Liver (tissue), 3 donors: Measurements from ENCODE around the gene KAZN.

Experiments
- EGR1 ChIP-seq, 2 donors: IDR thresholded peaks; 2 replicates each; pipeline ENCODE4 v1.6.1; 2016 to 2018; ENCODE audit warnings: antibody characterized with exemption in 2 of 2, low read depth in 2 of 2
- FOXA2 ChIP-seq: IDR thresholded peaks from 2 replicates; pipeline ENCODE4 v1.6.1; 2016; ENCODE audit warnings: antibody characterized with exemption
- GABPA ChIP-seq, 2 donors: IDR thresholded peaks in 1 of 2; conservative IDR thresholded peaks in 1 of 2; 2 replicates each; pipeline ENCODE4 v1.6.1; 2016; ENCODE audit warnings: antibody characterized with exemption in 2 of 2, mild to moderate bottlenecking in 1 of 2, moderate library complexity in 1 of 2
- JUND ChIP-seq, 2 donors: IDR thresholded peaks; 2 replicates each; pipeline ENCODE4 v1.6.1; 2016; ENCODE audit warnings: antibody characterized with exemption in 2 of 2
- MAX ChIP-seq: IDR thresholded peaks from 2 replicates; pipeline ENCODE4 v1.6.1; 2016; ENCODE audit warnings: antibody characterized with exemption
- RAD21 ChIP-seq, 2 donors: IDR thresholded peaks; 2 replicates each; pipeline ENCODE4 v1.6.1; 2016; ENCODE audit warnings: antibody characterized with exemption in 2 of 2, mild to moderate bottlenecking in 2 of 2
- REST ChIP-seq: IDR thresholded peaks from 2 replicates; pipeline ENCODE4 v1.6.1; 2016; ENCODE audit warnings: antibody characterized with exemption, mild to moderate bottlenecking
- SP1 ChIP-seq: IDR thresholded peaks from 2 replicates; pipeline ENCODE4 v1.6.1; 2018; ENCODE audit warnings: antibody characterized with exemption, mild to moderate bottlenecking
- TAF1 ChIP-seq: conservative IDR thresholded peaks from 2 replicates; pipeline ENCODE4 v1.6.1; 2016; ENCODE audit warnings: antibody characterized with exemption, mild to moderate bottlenecking
- YY1 ChIP-seq: IDR thresholded peaks from 2 replicates; pipeline ENCODE4 v1.6.1; 2016; ENCODE audit warnings: antibody characterized with exemption, mild to moderate bottlenecking
- TF ChIP-seq, protein P1 (sequence below): fragments of 150-350 bp; IDR thresholded peaks from 2 replicates; pipeline ENCODE4 v1.5.1; 2017; ENCODE audit warnings: improper control_type of control experiment, low read depth, low read length; ENCODE audit not compliant: missing input control
- TF ChIP-seq, protein P2 (sequence below): IDR thresholded peaks from 2 replicates; pipeline ENCODE4 v1.6.1; 2016; ENCODE audit warnings: antibody characterized with exemption
- TF ChIP-seq, protein P3 (sequence below): IDR thresholded peaks from 2 replicates; pipeline ENCODE4 v1.6.1; 2016; ENCODE audit warnings: antibody characterized with exemption
- donor health status: healthy.
- donor health status: healthy.

GRCh38 chr1:14694589-14694988 is 96.1 kb downstream of the KAZN start:
- TF ChIP-seq TAF1 (no peak), FOXA2 (no peak), JUND (IDR thresholded peaks at IDR 0.05) (no peak), RAD21 (IDR thresholded peaks at IDR 0.05) (no peak), REST (no peak), MAX (no peak), YY1 (no peak), SP1 (no peak), GABPA (IDR thresholded peaks at IDR 0.05 in 1 of 2, conservative IDR thresholded peaks at IDR 0.05 in 1 of 2) (no peak), EGR1 (IDR thresholded peaks at IDR 0.05; ENCODE audit: low read depth in 2 of 2) (no peak)
- TF ChIP-seq, protein P1, sequence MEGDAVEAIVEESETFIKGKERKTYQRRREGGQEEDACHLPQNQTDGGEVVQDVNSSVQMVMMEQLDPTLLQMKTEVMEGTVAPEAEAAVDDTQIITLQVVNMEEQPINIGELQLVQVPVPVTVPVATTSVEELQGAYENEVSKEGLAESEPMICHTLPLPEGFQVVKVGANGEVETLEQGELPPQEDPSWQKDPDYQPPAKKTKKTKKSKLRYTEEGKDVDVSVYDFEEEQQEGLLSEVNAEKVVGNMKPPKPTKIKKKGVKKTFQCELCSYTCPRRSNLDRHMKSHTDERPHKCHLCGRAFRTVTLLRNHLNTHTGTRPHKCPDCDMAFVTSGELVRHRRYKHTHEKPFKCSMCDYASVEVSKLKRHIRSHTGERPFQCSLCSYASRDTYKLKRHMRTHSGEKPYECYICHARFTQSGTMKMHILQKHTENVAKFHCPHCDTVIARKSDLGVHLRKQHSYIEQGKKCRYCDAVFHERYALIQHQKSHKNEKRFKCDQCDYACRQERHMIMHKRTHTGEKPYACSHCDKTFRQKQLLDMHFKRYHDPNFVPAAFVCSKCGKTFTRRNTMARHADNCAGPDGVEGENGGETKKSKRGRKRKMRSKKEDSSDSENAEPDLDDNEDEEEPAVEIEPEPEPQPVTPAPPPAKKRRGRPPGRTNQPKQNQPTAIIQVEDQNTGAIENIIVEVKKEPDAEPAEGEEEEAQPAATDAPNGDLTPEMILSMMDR: no peak
- TF ChIP-seq, protein P2, sequence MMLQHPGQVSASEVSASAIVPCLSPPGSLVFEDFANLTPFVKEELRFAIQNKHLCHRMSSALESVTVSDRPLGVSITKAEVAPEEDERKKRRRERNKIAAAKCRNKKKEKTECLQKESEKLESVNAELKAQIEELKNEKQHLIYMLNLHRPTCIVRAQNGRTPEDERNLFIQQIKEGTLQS: no peak
- TF ChIP-seq, protein P3, sequence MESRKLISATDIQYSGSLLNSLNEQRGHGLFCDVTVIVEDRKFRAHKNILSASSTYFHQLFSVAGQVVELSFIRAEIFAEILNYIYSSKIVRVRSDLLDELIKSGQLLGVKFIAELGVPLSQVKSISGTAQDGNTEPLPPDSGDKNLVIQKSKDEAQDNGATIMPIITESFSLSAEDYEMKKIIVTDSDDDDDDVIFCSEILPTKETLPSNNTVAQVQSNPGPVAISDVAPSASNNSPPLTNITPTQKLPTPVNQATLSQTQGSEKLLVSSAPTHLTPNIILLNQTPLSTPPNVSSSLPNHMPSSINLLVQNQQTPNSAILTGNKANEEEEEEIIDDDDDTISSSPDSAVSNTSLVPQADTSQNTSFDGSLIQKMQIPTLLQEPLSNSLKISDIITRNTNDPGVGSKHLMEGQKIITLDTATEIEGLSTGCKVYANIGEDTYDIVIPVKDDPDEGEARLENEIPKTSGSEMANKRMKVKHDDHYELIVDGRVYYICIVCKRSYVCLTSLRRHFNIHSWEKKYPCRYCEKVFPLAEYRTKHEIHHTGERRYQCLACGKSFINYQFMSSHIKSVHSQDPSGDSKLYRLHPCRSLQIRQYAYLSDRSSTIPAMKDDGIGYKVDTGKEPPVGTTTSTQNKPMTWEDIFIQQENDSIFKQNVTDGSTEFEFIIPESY: no peak
